Activated CD4-positive, alpha-beta T cell treated with anti-CD3 and anti-CD28 coated beads, Interleukin-10, Interleukin-2, amounts not matched to agents 100 ng/mL and 50 ng/mL, durations not matched to agents 16 hours and 8 hours (primary cell): ENCODE measurements around the gene C11orf54.
A peak's percentile ranks its signal among the peaks of the same experiment; 100 is the strongest.

Experiments used
- DNase-seq: peaks from one replicate; pipeline ENCODE4 v3.0.0-alpha.2; 2020

The C11orf54 gene

DNA sequence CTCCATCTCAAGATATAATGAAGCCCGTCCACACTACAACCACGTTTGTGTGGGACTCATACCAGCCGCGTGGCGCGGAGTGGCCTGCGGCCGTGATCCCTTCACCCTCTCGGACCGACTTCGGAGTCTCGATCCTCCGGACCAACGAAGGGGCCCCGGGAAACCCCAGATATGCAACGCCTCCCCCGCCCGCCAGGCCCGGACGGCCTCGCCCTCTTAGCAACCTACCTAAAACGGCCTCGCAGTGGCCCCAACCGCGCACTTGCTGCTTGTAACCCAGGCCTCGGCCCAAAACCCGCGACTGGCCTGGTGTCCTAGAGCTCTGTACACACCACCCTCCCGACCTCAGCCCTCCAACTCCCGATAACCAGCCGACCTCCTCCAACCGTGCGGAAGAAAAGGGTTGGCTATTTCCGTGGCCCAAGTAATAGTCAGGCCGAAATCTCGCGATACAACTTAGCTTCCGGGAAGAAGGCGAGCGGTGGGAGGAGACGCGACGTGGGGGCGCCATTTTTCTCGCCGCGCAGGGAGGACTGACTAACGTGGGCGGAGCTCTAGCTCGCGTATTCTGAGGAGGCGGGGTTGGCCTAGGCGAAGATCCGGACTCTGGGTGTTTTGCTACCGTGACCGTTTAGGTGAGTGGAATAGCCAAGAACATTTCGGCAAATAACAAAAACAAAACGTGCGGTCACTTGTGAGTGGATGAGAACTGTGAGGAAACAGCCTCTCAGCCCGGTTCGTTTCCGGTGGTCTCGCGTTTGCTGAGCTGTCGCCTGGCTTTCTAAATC lies at the start of gene C11orf54, which contains the start of gene TAF1D:
TSS of gene C11orf54 (plus strand) at position 579 of the 788 bp plus-strand sequence. CDS start 5,722 bp downstream, outside the sequence.
TSS of gene TAF1D (minus strand) at position 402 of the 788 bp plus-strand sequence. CDS start 2,191 bp downstream, outside the sequence.
- peak; percentile 98 for DNase-seq

DNA sequence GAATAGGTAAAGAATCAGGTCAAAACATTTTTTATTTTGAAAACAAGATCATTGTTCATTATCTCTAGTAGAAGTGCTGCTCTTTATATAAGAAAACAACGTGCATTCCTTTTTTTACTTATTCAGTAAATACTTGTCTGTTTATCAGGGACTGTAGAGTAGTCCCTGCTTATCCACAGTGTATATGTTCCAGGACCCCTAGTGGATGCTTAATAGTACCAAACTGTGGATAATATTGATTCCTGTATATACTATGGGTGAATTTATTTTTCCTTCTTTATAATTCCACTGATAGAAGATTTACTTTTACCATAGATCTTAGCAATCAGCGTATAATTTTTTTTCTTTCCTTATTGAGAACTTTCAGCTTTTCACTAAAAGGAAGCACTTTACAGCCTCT lies 47.4 kb upstream of the C11orf54 start:
- DNase-seq: no peak

GRCh38 chr11:93694557-93694956 lies 46.9 kb upstream of the C11orf54 start:
- no peak for DNase-seq

DNA sequence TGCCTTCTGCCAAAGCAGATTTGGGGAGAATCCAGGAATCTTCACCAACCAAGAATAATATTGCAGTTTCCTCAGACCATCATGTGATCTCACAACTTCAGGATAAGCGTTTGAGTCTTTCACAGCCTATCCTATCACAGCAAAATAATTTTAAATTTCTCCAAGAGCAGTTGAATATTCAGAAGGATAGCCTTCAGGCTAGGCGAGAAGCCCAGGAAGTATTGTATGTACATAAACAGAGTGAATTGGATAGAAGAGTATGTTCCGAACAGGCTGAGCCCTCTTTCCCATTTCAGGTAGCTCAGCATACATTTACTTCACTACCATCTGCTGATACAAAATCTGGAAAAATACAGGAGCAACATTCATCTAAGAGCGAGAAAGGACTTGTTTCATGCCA lies 43.9 kb upstream of the C11orf54 start:
- no peak for DNase-seq

DNA sequence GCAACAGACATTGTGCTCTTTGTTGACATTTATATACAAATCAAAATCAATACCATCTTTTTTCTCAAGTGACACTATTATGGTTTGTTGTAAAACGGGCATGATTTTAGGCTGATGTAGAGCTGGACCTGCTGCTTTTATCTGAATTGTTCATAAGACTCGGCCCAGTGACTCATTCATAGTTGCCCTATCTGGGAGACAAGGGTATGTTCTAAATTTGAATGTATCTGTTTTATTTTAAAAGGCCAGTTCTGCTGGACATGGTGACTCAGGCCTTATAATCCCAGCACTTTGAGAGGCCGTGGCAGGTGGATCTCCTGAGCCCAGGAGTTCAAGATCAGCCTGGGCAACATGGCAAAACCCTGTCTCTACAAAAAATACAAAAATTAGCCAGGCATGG lies 40.6 kb upstream of the C11orf54 start:
- no peak for DNase-seq

DNA sequence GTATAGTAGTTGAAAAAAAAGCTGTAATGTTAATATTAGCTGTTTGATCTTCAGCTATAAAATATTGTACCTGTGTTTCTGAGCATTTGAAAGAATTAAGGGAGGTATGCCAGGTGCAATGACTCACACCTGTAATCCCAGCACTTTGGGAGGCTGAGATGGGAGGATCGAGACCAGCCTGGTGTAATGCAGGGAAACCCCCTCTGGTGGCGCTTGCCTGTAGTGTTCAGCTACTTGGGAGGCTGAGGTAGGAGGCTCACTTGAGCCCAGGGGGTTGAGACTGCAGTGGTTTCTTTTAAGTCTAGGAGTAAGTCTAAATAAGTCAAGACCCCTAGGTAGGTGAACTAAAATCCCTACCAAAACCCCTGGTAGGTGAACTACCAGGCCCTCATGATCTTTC lies 37.2 kb upstream of the C11orf54 start:
- peak; percentile 18 for DNase-seq

DNA sequence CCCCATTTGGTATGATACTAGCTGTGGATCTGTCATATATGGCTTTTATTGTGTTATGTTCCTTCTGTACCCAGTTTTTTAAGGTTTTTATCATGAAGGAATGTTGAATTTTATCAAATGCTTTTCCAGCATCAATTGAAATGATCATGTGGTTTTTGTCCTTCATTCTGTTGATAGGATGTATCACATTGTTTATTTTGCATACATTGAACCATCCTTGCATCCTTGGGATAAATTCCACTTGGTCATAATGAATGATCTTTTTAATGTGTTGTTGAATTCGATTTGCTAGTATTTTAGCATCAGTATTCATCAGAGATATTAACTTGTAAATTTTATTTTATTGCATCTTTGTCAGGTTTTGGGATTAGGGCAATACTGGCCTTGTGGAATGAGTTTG lies 31.2 kb upstream of the C11orf54 start:
- no peak for DNase-seq

DNA sequence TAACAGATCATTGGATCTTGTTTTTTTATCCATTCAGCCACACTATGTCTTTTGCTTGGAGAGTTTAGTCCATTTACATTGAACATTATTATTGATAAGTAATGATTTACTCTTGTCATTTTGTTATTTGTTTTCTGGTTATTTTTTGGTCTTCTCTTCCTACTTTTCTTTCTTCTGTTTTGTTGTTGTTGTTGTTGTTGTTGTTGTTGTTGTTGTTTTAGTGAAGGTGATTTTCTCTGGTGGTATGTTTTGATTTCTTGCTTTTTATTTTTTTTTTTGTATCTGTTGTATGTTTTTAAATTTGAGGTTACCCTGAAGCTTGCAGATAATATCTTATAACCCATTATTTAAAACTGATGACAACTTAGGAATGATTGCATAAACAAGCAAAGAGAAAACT lies 28.8 kb upstream of the C11orf54 start:
- no peak for DNase-seq

GRCh38 chr11:93715797-93716396 lies 25.6 kb upstream of the C11orf54 start:
- no peak for DNase-seq

DNA sequence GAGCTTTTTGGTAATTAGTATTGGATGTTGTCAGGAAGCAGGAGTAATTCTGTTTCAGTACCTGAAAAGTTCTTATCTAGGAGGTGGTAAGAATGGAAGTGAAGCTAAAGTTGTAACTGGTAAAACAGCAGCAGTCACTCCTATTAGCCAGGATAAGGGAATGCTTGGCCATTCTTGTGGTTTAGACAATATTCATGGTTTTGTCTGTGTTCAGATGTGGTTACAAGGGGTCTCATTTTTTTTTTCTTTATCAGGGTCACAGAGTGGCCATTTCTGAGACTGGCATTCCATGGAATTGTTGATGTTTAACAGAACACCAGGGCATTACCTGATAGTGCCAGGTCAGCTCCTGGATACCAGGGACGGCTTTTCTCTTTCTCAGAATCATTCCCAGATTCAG lies 24.0 kb upstream of the C11orf54 start:
- DNase-seq: no peak

DNA sequence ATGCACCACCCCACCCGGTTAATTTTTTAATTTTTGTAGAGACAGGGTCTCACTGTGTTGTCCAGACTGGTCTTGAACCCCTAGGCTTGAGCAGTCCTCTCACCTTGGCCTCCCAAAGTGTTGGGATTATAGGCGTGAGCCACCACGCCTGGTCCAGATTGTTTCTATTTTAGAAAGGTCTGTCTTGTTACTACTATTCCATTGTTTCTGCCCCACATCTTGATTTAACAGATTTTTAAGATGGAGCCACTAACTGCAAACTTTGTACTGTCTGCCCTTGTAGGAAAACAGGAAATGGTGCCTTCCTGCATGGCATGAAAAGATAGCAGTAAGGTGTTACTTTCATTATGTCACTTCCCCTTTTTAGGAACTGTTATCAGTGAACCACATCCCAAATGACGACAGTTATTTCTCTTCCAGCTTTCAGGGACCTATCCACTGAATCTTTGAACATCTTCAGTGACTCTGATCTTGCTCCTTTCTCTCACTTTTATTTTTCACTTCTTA lies 23.4 kb upstream of the C11orf54 start:
- DNase-seq: peak; percentile 51

- DNase-seq: no peak
These were observed 22.2 kb upstream of the C11orf54 start for GRCh38 chr11:93719310-93719709.

- DNase-seq: no peak
These were observed 20.9 kb upstream of the C11orf54 start for GRCh38 chr11:93720522-93720921.

- DNase-seq: no peak
These were observed 17.4 kb upstream of the C11orf54 start for GRCh38 chr11:93724089-93724488.

GRCh38 chr11:93727985-93728791 lies 13.3 kb upstream of the C11orf54 start:
- peak; percentile 33 for DNase-seq

GRCh38 chr11:93728792-93729128 lies 12.7 kb upstream of the C11orf54 start:
- DNase-seq: peak; percentile 39

DNA sequence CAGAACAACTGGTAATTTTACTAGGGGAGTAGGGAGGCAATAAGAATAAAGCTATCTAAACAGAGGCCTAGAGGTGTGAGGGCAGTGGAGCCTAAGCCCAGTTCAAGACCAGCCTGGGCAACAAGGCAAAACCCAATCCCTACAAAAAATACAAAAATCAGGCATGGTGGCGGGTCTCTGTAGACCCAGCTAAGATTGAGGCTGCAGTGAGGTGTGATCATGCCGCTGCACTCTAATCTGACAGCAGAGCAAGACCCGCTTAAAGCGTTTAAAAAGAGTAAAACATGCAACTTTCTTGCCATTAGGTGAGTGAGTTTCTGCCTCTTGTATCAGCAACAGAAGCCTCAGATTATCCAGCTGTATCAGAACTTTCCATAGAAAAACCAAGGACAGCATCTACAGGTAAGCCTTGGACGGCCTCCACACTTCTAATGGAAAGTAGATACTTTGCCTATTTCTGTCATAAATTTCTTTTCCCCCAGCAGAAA lies 12.3 kb upstream of the C11orf54 start:
- DNase-seq: peak; percentile 42

DNA sequence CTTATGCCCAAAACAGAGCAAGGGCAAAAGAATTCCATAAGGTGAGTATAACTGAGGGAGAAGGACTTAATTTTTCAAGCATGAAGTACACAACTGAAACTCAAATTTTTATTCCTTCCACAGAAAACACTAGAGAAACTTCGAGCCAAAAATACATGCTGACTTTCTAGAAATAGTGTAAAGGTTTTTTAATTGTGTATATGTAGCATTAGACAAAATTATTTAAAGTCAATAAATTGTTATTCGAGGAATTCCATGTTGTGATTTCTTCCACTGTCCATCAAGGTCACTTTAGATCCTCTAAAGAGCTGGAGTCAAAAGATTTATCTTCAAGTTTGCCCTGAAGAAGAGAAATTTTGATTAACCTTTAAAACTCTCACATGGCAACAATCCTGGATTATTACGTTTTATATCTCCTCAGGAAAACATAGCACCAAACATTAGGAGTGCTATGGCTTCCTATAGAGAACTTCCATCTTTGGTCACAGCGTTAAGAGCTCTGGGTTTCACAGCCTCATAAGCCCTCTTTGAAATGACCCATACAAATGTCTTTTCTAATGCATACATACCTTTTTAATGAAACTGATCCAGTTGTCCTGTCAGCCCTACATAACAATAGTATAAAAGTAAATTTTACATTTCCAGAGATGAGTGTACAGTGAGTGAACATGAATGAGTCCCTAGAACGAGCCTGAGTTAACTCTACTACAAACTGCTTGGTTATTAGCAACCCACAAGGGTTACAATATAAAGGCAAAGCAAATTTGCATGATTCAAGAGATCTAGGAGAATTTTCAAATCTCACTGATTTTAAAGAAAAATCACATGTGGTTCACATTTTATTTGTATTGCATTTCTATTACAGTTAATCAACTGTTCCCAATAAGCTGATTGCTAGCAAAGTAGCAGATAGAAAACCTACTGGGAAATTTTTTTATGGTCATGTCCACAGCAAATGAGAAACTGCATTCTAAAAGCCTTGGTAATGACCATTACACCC lies 11.1 kb upstream of the C11orf54 start:
- no peak for DNase-seq

GRCh38 chr11:93732237-93732892 lies 9.1 kb upstream of the C11orf54 start:
- DNase-seq: no peak

- DNase-seq: no peak
These were observed 8.0 kb upstream of the C11orf54 start for GRCh38 chr11:93733474-93733873.
